ENCODE data around the gene POLK. TPM values are rescaled to one million over a fixed set of nuclear protein-coding genes. Genes with fewer than 3 reads are reported as not detected.

The POLK gene
- polyA plus RNA-seq, 1 experiment: 30.9 TPM

DNA sequence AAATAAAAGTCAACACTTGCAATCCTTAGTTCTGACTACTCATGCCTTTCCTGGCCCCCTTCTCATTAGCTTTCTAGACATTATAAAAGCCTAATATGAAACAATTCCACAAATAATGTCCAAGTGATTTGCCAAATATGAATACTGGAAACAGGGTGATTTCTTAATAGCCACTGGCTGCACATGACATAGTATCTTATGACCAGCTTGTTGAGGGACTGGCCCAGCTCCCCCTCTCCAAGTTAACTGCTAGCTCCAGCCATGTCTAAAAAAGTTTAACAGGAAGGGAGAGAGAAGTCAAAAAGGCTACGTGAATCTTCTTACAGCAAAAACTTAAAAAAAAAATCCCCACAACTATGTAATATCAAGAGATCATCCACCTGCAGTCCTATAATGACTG is 1.7 kb upstream of the POLK start:
- CTCF ChIA-PET: interaction anchor here (0.7 to 2.3 kb wide), 3 partner anchors 169 to 665 kb away, joined by 3 to 9 read pairs (median 4); no protein-coding TSS in a partner anchor
- POLR2A ChIA-PET: interaction anchor here (0.9 kb wide), 1 partner anchor 38 kb away, joined by 3 read pairs; no protein-coding TSS in a partner anchor
- H3K4me3 ChIP-seq (ENCODE audit: low read depth, low read length): peak overlapping the region; percentile 80
- TF ChIP-seq, protein P1, sequence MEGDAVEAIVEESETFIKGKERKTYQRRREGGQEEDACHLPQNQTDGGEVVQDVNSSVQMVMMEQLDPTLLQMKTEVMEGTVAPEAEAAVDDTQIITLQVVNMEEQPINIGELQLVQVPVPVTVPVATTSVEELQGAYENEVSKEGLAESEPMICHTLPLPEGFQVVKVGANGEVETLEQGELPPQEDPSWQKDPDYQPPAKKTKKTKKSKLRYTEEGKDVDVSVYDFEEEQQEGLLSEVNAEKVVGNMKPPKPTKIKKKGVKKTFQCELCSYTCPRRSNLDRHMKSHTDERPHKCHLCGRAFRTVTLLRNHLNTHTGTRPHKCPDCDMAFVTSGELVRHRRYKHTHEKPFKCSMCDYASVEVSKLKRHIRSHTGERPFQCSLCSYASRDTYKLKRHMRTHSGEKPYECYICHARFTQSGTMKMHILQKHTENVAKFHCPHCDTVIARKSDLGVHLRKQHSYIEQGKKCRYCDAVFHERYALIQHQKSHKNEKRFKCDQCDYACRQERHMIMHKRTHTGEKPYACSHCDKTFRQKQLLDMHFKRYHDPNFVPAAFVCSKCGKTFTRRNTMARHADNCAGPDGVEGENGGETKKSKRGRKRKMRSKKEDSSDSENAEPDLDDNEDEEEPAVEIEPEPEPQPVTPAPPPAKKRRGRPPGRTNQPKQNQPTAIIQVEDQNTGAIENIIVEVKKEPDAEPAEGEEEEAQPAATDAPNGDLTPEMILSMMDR (IDR thresholded peaks at IDR 0.05; ENCODE audit: low read depth, low read length): no peak
- H3K9me3 ChIP-seq (ENCODE audit: control insufficient read depth, insufficient read depth, low read length): peaks cover 2% of the 10 kb centered on the region; the same call in 1 of the 2 replicates
- DNase-seq (ENCODE audit: low read depth, low spot score): peak; percentile 1
- no peaks in the 10 kb centered on the region for H3K27me3 ChIP-seq (ENCODE audit: control insufficient read depth, insufficient read depth, low read length)
- no peak overlapping the region for H3K27ac ChIP-seq (ENCODE audit: low read depth, low read length)

DNA sequence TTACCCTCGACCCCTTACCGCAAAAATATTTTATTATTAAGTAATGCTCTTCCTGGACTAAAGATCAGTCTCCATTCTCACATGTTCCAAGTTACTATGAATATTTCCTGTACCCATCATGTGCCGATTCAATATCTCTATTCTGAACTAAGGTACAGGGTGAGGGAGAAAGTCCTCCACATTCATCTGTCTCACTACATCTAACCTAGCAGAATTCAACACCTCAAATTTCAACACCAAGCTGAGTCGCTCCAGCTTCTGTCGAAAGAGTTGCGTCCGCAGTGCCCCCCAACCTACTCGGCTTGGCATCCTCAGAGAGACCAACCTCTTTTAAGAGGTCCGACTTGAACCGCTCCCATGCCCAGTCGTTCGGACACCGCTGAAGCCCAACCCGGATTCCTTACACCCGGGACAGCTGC is 1.3 kb upstream of the POLK start:
- DNase-seq (ENCODE audit: low read depth, low spot score): no peak
- Histone ChIP-seq H3K27ac (ENCODE audit: low read depth, low read length) (peak overlapping the region; percentile 76), H3K4me3 (ENCODE audit: low read depth, low read length) (peak overlapping the region; percentile 80), H3K27me3 (ENCODE audit: control insufficient read depth, insufficient read depth, low read length) (no peaks in the 10 kb centered on the region), H3K9me3 (ENCODE audit: control insufficient read depth, insufficient read depth, low read length) (peaks cover 2% of the 10 kb centered on the region; the same call in 1 of the 2 replicates)
- ChIA-PET POLR2A (interaction anchor here (0.9 kb wide), 1 partner anchor 38 kb away, joined by 3 read pairs; no protein-coding TSS in a partner anchor), CTCF (interaction anchor here (0.5 to 2.3 kb wide), 3 partner anchors 171 to 668 kb away, joined by 3 to 9 read pairs (median 3); no protein-coding TSS in a partner anchor)
- TF ChIP-seq, protein P1 (IDR thresholded peaks at IDR 0.05; ENCODE audit: low read depth, low read length): no peak

DNA sequence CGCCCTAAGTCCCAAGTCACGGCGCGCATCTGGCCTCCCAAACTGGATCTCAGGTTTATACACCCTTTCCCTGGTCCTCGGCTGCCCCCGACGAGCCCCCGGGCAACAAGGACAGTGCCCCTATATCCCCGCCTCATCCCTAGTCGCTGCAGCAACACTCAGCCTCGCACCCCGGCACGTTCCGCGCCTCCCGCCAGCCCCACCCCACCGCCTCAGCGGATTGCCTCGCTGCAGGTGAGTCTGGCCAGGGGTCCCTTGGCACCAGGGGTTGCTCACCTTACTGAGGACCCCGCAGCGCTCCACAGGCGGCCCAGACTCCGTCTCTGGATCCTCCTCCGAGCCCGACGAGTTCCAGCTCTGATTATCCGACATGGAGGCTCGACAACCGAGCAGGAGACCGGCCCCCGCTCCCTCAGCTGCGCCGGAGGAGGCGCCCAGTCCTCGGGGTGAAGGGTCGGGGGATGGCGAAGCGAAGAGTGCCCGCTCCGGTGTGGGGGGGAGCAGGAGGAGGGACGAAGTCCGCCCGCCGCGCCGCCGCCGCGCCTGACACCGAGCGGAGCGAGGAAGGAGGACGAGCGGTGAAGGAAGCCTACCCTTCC is 756 bp upstream of the POLK start:
- DNase-seq (ENCODE audit: low read depth, low spot score): no peak
- ChIA-PET POLR2A (interaction anchor here (0.6 to 2.0 kb wide), 3 partner anchors 37 to 93 kb away, joined by 3 to 12 read pairs (median 3); no protein-coding TSS in a partner anchor), CTCF (interaction anchor here (0.5 to 2.3 kb wide), 2 partner anchors 170 to 668 kb away, joined by 3 to 9 read pairs; no protein-coding TSS in a partner anchor)

DNA sequence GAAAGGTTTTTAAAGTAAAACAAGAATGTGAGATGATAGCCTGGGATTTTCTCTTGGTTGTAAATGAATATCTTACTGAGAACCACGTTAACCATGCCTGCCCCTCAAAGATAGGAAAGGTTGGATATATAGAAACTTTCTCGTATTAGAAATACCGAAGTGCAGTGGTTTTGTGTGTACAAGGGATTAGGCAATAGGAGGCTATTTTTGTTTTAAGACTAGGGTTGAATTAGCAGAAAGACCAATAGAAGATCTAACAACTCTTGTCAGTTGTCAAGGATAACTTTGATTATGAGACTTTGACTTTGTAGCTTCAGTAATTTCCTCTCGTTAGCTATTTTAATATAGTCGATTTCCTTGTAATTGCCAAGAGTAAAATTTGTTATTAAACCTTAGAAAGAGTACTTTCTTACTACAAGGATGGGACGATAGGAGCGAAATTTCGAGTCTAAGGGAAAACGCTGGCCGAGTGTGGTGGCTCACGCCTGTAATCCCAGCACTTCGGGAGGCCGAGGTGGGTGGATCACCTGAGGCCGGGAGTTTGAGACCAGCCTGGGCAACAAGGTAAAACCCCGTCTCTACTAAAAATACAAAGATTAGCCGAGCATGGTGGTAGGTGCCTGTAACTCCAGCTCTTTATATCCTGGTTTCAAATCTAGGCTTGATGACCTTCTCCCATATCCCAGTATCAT is 838 bp downstream of the POLK start:
- H3K27me3 ChIP-seq (ENCODE audit: control insufficient read depth, insufficient read depth, low read length): no peaks in the 10 kb centered on the region
- H3K9me3 ChIP-seq (ENCODE audit: control insufficient read depth, insufficient read depth, low read length): peaks cover 2% of the 10 kb centered on the region; the same call in 1 of the 2 replicates
- DNase-seq (ENCODE audit: low read depth, low spot score): no peak
- no peak overlapping the region for H3K27ac ChIP-seq (ENCODE audit: low read depth, low read length)
- peak overlapping the region; percentile 88 for H3K4me3 ChIP-seq (ENCODE audit: low read depth, low read length)
- ChIA-PET POLR2A (interaction anchor here (2.0 kb wide), 1 partner anchor 55 kb away, joined by 12 read pairs; no protein-coding TSS in a partner anchor), CTCF (interaction anchor here (1.2 to 1.7 kb wide), 3 partner anchors 19 to 276 kb away, joined by 4 to 6 read pairs (median 4); no protein-coding TSS in a partner anchor)
- TF ChIP-seq, protein P1 (IDR thresholded peaks at IDR 0.05; ENCODE audit: low read depth, low read length): no peak

More for the DNA sequence above, 756 bp upstream of the POLK start:
- Histone ChIP-seq H3K27ac (ENCODE audit: low read depth, low read length) (peak overlapping the region; percentile 76), H3K9me3 (ENCODE audit: control insufficient read depth, insufficient read depth, low read length) (peaks cover 2% of the 10 kb centered on the region; the same call in 1 of the 2 replicates), H3K27me3 (ENCODE audit: control insufficient read depth, insufficient read depth, low read length) (no peaks in the 10 kb centered on the region), H3K4me3 (ENCODE audit: low read depth, low read length) (peak overlapping the region; percentile 80)
- TF ChIP-seq, protein P1 (IDR thresholded peaks at IDR 0.05; ENCODE audit: low read depth, low read length): no peak
